Measurements from ENCODE around the gene TMEM151B. TPM values are rescaled to one million over a fixed set of nuclear protein-coding genes. Genes with fewer than 3 reads are reported as not detected.

Gene TMEM151B
- total RNA-seq, 1 donor from 2014 or later, result 4.7 TPM

DNA sequence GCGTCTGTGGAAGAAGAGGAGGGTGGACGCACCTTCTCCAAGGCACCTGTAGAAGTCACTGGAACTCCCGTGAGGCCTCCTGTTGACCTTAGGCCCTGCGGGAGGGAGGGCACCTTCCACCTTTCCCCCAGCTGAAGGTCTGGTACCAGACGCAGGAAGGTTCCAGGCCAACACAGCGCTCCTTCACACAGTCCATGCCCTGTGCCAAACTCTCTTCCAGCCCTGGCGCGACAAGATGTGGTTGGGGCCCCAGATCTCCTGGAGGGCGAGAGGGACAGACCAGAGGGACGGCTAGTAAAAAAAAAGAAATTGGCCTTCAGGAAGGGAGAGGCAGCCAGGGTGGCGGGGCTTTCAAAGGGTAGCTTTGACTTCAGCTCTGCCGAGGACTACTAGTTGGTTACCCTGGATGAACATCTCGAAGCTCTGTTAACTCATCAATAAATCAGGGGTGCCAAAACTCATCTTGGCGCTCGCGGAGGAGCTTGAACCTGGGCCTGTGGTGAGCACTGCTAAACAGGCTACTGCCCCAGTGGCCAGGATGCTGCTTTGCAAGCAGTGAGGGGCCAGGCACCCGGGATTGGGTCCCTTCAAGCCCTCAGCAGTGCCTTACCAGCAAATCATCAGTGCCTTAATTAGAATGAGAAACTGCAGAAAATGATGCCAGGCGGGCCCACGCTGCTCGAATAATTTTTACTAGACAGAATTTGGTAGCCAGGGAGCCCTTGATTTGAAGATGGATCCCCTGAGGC is 28.0 kb downstream of the TMEM151B start:
- Mint-ChIP-seq H3K4me1 (ENCODE audit: low read depth) (peaks cover 2% of the 10 kb centered on the region), H3K36me3 (ENCODE audit: insufficient read depth) (peaks cover 13% of the 10 kb centered on the region), H3K27ac (peak overlapping the region; percentile 85), H3K27me3 (peaks cover 47% of the 10 kb centered on the region), H3K9me3 (ENCODE audit: low read depth) (no peaks in the 10 kb centered on the region), H3K4me3 (ENCODE audit: low read depth) (peak overlapping the region; percentile 66)
- TF ChIP-seq CTCF (IDR thresholded peaks at IDR 0.05; ENCODE audit: unreplicated experiment), result no peak
- DNase-seq (ENCODE audit: low spot score, unreplicated experiment), result no peak

GRCh38 chr6:44298864-44299263 is 28.6 kb downstream of the TMEM151B start:
- peak overlapping the region; percentile 16 for H3K4me3 Mint-ChIP-seq (ENCODE audit: low read depth)
- H3K9me3 Mint-ChIP-seq (ENCODE audit: low read depth), result no peaks in the 10 kb centered on the region
- peaks cover 43% of the 10 kb centered on the region for H3K27me3 Mint-ChIP-seq
- peaks cover 18% of the 10 kb centered on the region for H3K36me3 Mint-ChIP-seq (ENCODE audit: insufficient read depth)
- H3K4me1 Mint-ChIP-seq (ENCODE audit: low read depth), result peaks cover 2% of the 10 kb centered on the region
- no peak for DNase-seq (ENCODE audit: low spot score, unreplicated experiment)
- no peak for TF ChIP-seq CTCF (IDR thresholded peaks at IDR 0.05; ENCODE audit: unreplicated experiment)
- H3K27ac Mint-ChIP-seq, result no peak overlapping the region

GRCh38 chr6:44300292-44300823 is 30.1 kb downstream of the TMEM151B start:
- Mint-ChIP-seq H3K27ac (no peak overlapping the region), H3K4me1 (ENCODE audit: low read depth) (peaks cover 2% of the 10 kb centered on the region), H3K9me3 (ENCODE audit: low read depth) (no peaks in the 10 kb centered on the region), H3K4me3 (ENCODE audit: low read depth) (no peak overlapping the region), H3K36me3 (ENCODE audit: insufficient read depth) (peaks cover 19% of the 10 kb centered on the region), H3K27me3 (peaks cover 31% of the 10 kb centered on the region)
- DNase-seq (ENCODE audit: low spot score, unreplicated experiment), result no peak
- TF ChIP-seq CTCF (IDR thresholded peaks at IDR 0.05; ENCODE audit: unreplicated experiment), result no peak

- DNase-seq (ENCODE audit: low spot score, unreplicated experiment), result no peak
- no peaks in the 10 kb centered on the region for H3K9me3 Mint-ChIP-seq (ENCODE audit: low read depth)
- no peak for TF ChIP-seq CTCF (IDR thresholded peaks at IDR 0.05; ENCODE audit: unreplicated experiment)
- peaks cover 2% of the 10 kb centered on the region for H3K4me1 Mint-ChIP-seq (ENCODE audit: low read depth)
- H3K27ac Mint-ChIP-seq, result no peak overlapping the region
- peaks cover 21% of the 10 kb centered on the region for H3K36me3 Mint-ChIP-seq (ENCODE audit: insufficient read depth)
- peaks cover 25% of the 10 kb centered on the region for H3K27me3 Mint-ChIP-seq
- no peak overlapping the region for H3K4me3 Mint-ChIP-seq (ENCODE audit: low read depth)
Measured at GRCh38 chr6:44301106-44301505, 30.9 kb downstream of the TMEM151B start.

GRCh38 chr6:44301782-44302564 is 31.7 kb downstream of the TMEM151B start:
- DNase-seq (ENCODE audit: low spot score, unreplicated experiment), result no peak
- Mint-ChIP-seq H3K27me3 (peaks cover 16% of the 10 kb centered on the region), H3K27ac (no peak overlapping the region), H3K36me3 (ENCODE audit: insufficient read depth) (peaks cover 21% of the 10 kb centered on the region), H3K4me3 (ENCODE audit: low read depth) (no peak overlapping the region), H3K9me3 (ENCODE audit: low read depth) (no peaks in the 10 kb centered on the region), H3K4me1 (ENCODE audit: low read depth) (peaks cover 2% of the 10 kb centered on the region)
- no peak for TF ChIP-seq CTCF (IDR thresholded peaks at IDR 0.05; ENCODE audit: unreplicated experiment)

Data from progenitor cell of endocrine pancreas (in vitro differentiated cells).